Fibroblast of the aortic adventitia (primary cell): Measurements from ENCODE around the gene GLIPR2. TPM values are rescaled to one million over a fixed set of nuclear protein-coding genes. Genes with fewer than 3 reads are reported as not detected.
A peak's percentile ranks its signal among the peaks of the same experiment; 100 is the strongest.

Experiments
- DNase-seq: peaks from one replicate; pipeline ENCODE4 v3.0.0-alpha.2; 2010; ENCODE audit warnings: low read depth
- H3K4me3 ChIP-seq: 2 replicates; pipeline ENCODE4 v1.5.1; 2011; ENCODE audit warnings: low read depth, mild to moderate bottlenecking, control low read depth, low read length, moderate library complexity
- total RNA-seq: library from RNA; depleted of rRNA; stranded (reverse); fragments of >200 nt; gene quantifications from 2 replicates; pipeline ENCODE4 v1.2.3, GENCODE V29; 2012; ENCODE audit warnings: low replicate concordance
- TF ChIP-seq, protein P1 (sequence below): IDR thresholded peaks from 2 replicates; pipeline ENCODE4 v1.5.1; 2011; ENCODE audit warnings: mild to moderate bottlenecking, low read length, control low read depth, inconsistent platforms; ENCODE audit not compliant: insufficient read depth

The GLIPR2 gene
- total RNA-seq, 1 donor: 36.6 TPM

DNA sequence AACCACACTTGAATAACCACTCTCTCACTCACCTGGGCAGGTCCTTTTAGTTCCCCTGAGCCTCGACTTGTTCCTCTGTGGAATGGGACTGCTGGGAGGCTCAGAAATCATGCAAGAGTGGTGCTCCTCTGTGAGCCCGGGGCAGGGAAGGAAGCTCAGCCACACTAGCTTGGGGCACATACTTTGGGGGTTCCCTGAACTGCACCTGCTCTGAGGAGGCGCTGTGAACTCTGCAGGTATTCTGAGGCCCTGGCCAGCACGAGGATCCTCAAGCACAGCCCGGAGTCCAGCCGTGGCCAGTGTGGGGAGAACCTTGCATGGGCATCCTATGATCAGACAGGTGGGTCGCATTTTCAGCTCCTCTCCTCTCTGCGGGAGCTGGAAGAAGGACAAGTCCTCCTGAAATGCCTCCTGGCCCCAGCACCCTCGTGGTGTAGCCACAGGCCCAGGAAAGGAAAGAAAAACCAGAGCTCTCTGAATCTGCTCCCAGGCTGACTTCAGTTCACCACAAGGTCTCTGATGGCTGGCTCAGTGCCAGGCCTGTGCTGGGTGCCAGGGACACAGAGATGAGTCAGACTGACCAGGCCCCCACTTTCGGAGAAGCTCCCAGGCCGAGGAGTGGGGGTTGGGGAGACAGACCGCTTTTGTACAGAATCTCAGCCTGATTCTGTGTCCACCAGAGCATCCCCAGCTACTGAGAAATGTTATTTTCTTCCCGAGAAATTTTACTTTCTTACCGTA lies 11.9 kb downstream of the GLIPR2 start:
- TF ChIP-seq, protein P1, sequence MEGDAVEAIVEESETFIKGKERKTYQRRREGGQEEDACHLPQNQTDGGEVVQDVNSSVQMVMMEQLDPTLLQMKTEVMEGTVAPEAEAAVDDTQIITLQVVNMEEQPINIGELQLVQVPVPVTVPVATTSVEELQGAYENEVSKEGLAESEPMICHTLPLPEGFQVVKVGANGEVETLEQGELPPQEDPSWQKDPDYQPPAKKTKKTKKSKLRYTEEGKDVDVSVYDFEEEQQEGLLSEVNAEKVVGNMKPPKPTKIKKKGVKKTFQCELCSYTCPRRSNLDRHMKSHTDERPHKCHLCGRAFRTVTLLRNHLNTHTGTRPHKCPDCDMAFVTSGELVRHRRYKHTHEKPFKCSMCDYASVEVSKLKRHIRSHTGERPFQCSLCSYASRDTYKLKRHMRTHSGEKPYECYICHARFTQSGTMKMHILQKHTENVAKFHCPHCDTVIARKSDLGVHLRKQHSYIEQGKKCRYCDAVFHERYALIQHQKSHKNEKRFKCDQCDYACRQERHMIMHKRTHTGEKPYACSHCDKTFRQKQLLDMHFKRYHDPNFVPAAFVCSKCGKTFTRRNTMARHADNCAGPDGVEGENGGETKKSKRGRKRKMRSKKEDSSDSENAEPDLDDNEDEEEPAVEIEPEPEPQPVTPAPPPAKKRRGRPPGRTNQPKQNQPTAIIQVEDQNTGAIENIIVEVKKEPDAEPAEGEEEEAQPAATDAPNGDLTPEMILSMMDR: no peak
- peak; percentile 98 for DNase-seq
- H3K4me3 ChIP-seq: peak overlapping the region; percentile 33

DNA sequence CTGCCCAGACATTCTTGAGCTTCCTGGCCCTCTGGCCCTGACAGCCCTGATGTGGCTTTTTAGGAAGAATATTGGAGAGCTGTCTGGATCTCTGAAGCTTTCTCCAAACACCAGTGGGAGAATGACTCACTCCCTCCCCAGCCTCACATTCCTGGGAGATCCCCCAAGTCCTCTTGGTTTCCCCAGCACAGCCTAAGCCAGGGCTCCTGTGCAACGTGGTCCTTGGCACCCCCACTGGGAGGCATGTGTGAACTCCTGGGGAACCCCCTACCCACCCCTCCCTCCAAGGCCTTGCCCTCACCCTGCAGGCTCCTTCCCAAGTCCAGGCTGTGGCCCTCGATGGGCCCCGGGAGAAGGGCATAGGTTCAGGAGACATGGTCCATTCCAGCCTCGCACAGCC lies 12.7 kb downstream of the GLIPR2 start:
- no peak overlapping the region for H3K4me3 ChIP-seq
- DNase-seq: peak; percentile 82
- TF ChIP-seq, protein P1: no peak

DNA sequence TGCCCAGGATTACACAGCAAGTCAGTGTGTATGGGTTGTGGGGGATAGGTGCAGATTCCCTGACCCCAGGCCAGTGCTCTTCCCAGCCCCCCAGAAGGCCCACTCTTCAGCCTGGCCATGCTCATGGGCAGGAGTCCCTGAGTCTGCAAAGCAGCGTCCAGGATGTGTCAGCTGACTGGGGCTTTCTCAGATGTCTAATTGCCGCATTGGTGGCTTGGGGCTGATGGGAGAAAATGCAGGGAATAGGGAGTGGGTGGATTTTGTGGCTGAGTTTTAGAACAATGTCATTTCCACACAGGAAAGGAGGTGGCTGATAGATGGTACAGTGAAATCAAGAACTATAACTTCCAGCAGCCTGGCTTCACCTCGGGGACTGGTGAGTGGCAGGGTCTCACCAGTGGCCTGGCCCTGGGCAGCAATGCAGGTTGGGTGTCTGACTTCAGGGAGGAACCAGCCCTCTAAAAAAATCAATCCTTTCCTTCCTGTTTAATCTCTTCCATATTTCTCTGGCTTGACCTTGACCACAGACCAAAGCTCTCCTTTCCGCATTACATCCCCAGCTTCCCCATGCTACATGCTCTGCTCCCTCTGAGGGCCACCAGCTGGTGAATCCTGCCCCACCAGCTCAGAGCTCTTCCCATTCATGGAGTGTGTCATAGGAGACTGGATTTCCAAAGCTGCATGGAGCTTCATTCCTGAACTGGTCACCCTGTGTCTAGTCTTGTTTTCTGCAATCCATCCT lies 14.2 kb downstream of the GLIPR2 start:
- no peak for DNase-seq
- TF ChIP-seq, protein P1: no peak

DNA sequence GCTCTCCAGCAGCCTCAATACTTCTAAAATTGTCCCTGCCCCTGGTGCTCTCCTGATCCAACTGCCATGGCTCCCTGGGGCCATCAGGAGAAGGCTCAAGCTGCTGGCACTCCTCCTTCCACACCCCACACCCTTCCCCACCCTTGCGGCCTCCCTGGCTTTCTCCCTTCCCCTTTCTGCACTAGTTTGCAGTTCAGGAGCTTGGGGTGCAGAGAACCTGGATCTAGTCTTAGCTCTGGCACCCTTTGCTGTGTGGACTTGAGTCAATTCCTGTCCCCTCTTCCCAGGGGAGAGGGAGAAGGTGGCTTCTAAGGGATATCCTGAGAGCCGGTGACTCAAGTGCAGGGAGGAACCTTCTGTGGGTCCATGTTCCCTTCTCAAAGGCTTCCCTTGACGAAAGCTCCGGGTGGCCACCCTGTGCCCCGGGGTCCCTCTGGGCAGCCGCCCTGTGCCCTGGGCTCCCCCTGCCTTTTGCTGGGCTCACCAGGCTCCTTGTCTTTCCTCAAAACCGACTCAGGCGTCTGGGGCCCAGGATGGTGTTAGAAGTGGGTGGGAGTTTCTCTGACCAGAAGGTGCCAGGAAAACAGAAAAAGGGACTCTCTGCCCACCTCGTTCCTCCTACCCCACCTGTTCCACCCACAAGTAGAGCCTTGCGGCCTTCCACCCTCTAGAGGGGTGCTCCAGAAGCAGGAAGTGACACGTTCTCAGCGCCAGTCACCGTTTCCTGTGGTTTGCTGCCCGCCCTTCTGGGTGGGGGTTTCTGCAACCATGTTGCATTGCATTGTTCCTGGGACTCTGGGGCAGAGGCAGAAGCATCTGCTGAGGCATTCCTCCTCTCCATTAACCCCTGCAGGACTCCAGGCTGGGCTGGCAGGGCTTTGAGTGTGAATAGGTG lies 15.0 kb downstream of the GLIPR2 start:
- H3K4me3 ChIP-seq: no peak overlapping the region
- TF ChIP-seq, protein P1: no peak
- peak; percentile 41 for DNase-seq

More for the DNA sequence above, 14.2 kb downstream of the GLIPR2 start:
- no peak overlapping the region for H3K4me3 ChIP-seq

DNA sequence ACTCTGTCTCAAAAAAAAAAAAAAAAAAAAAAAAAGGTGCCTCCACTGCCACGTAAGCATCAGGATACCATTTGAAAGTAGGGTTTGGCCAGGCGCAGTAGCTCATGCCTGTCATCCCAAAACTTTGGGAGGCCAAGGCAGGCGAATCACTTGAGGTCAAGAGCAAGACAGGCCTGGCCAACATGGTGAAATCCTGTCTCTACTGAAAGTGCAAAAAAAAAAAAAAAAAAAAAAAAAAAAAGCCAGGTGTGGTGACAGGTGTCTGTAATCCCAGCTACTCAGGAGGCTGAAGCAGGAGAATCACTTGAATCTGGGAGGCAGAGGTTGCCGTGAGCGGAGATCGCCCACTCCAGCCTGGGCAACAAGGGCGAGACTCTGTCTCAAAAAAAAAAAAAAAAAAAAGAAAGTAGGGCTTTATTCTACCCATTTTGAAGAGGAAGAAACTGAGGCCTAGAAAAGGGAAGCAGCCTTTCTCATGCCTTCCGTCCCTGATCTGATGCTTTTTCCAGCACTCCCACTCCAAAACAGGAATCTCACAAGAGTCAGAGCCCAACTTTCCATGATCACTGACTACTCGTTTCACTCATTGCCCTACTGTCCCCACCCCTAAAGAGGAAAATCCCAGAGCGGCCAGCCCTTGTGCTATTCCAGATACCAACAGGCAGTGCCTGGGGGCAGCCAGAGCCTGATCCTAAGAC lies 16.4 kb downstream of the GLIPR2 start:
- TF ChIP-seq, protein P1: no peak
- DNase-seq: no peak
- no peak overlapping the region for H3K4me3 ChIP-seq

DNA sequence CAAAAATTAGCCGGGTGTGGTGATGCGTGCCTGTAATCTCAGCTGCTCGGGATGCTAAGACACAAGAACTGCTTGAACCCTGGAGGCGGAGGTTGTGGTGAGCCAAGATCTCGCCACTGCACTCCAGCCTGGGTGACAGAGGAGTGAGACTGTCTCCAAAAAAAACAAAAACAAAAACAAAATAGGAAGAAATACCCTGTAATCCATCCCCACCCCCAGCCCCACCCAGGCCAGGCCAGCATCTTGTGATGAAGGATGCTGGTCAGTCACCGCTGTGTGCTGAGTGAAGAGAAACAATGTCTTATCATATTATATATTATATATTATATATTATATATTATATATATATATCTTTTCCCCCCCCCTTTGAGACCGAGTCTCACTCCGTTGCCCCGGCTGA lies 17.2 kb downstream of the GLIPR2 start:
- no peak overlapping the region for H3K4me3 ChIP-seq
- DNase-seq: no peak
- TF ChIP-seq, protein P1: no peak
